Transverse colon (tissue), 4 donors: ENCODE results near the gene GABRB2.

Source experiments
- CTCF ChIP-seq, 5 experiments: fragments of 200-600 bp in 3 of 5; fragments of 450-650 bp in 2 of 5; sonication (generic) in 3 of 5; IDR thresholded peaks; 1 replicate in 2 of 5; 2 replicates in 3 of 5; pipeline ENCODE4 v1.5.1; 2016 to 2017; ENCODE audit warnings: antibody characterized with exemption in 5 of 5, inconsistent platforms in 3 of 5, mild to moderate bottlenecking in 2 of 5, moderate library complexity in 1 of 5
- EP300 ChIP-seq: sonication (generic); formaldehyde crosslinking; IDR thresholded peaks from one replicate; pipeline ENCODE4 v1.6.1; 2017; ENCODE audit warnings: antibody characterized with exemption, low read depth
- POLR2A ChIP-seq: fragments of 450-650 bp; IDR thresholded peaks from one replicate; pipeline ENCODE4 v1.6.1; 2016; ENCODE audit warnings: antibody characterized with exemption, mild to moderate bottlenecking, moderate library complexity
- POLR2AphosphoS5 ChIP-seq, 3 donors: sonication (generic); formaldehyde crosslinking; IDR thresholded peaks; one replicate each; pipeline ENCODE4 v1.6.1; 2016; ENCODE audit warnings: antibody characterized with exemption in 3 of 3

DNA sequence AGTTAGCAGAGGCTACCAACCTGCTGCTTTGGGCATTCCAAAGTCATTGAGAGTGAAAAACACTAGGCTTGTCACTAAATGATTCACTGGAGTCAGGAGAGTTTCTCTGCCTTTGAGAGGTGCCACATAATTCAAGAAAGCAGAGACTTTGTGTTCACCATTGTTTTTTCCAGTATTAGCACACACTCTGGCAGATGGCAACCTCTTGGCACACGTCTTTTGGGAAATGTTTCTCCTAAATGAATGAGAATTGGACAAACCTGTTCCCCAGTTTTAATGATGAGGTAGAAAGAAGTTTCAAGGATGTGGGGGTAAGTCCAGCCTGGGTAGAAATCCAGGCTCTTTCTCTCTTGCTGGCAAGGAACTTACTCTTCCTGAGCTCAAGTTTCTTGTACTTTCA lies 259.1 kb downstream of the GABRB2 start:
- TF ChIP-seq CTCF (IDR thresholded peaks at IDR 0.05) = no peak
- TF ChIP-seq POLR2A = no peak
- no peak for TF ChIP-seq POLR2AphosphoS5 (IDR thresholded peaks at IDR 0.05)
- no peak for TF ChIP-seq EP300
